ENCODE data around the gene G3BP1. TPM values are rescaled to one million over a fixed set of nuclear protein-coding genes. Genes with fewer than 3 reads are reported as not detected.

Gene G3BP1
- total RNA-seq, 2 experiments from 2014 or later = 178 to 261 TPM

DNA sequence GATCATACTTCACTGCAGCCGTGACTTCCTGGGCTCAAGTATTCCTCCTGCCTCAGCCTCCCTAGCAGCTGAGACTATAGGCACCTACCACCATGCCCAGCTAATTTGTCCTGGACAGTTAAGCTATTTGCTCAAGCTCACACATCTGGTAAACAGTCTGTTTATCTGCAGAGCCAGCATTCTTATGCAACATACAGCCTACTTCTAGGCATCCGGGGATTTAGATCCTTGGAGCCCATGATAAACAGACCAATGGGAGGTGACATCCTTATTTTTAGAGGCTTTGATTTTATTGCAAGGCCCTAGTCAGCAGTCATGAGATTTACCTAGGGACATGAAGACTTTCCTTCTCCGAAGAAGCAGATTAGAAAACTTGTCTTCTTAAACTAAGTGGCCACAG, 34.3 kb upstream of the G3BP1 start:
- H3K4me3 ChIP-seq (ENCODE audit: low read depth, low read length, poor library complexity, severe bottlenecking) = no peak overlapping the region
- H4K20me1 ChIP-seq (ENCODE audit: insufficient read depth, low read length) = no peaks in the 10 kb centered on the region
- no peak for DNase-seq (ENCODE audit: low spot score)
- H3K9me3 ChIP-seq (ENCODE audit: low read length) = no peaks in the 10 kb centered on the region
- no peaks in the 10 kb centered on the region for H3K79me2 ChIP-seq (ENCODE audit: insufficient read depth, low read depth, low read length)
- intact Hi-C loops (cut with micrococcal nuclease; ENCODE audit: unreplicated experiment) = no loop called here
- CTCF ChIA-PET (ENCODE audit: unreplicated experiment) = interaction anchor here (1.3 kb wide), 1 partner anchor 79 kb away, joined by 3 read pairs; no protein-coding TSS in a partner anchor
- H3K4me1 ChIP-seq (ENCODE audit: insufficient read depth, low read length, poor library complexity, severe bottlenecking) = no peaks in the 10 kb centered on the region
- TF ChIP-seq, protein P1, sequence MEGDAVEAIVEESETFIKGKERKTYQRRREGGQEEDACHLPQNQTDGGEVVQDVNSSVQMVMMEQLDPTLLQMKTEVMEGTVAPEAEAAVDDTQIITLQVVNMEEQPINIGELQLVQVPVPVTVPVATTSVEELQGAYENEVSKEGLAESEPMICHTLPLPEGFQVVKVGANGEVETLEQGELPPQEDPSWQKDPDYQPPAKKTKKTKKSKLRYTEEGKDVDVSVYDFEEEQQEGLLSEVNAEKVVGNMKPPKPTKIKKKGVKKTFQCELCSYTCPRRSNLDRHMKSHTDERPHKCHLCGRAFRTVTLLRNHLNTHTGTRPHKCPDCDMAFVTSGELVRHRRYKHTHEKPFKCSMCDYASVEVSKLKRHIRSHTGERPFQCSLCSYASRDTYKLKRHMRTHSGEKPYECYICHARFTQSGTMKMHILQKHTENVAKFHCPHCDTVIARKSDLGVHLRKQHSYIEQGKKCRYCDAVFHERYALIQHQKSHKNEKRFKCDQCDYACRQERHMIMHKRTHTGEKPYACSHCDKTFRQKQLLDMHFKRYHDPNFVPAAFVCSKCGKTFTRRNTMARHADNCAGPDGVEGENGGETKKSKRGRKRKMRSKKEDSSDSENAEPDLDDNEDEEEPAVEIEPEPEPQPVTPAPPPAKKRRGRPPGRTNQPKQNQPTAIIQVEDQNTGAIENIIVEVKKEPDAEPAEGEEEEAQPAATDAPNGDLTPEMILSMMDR (conservative IDR thresholded peaks at IDR 0.05; ENCODE audit: low read length) = no peak
- TF ChIP-seq EZH2phosphoT487 (IDR thresholded peaks at IDR 0.05; ENCODE audit: borderline replicate concordance, low read depth, low read length) = no peak
- no peak overlapping the region for H3K4me2 ChIP-seq (ENCODE audit: low read length)
- POLR2A ChIA-PET = interaction anchor here (0.6 kb wide), 1 partner anchor 906 kb away, joined by 3 read pairs; no protein-coding TSS in a partner anchor
- no TSS peak for BruUV-seq (replicated peaks)
- no peak overlapping the region for H2AFZ ChIP-seq (ENCODE audit: low read length)
- H3K27ac ChIP-seq (ENCODE audit: low read depth, low read length, poor library complexity, severe bottlenecking) = no peak overlapping the region
- H3K9me2 ChIP-seq (ENCODE audit: insufficient read depth, low read length) = no peaks in the 10 kb centered on the region
- H3K36me3 ChIP-seq (ENCODE audit: insufficient read depth, low read length) = peaks cover 4% of the 10 kb centered on the region; the same call in 1 of the 2 replicates

DNA sequence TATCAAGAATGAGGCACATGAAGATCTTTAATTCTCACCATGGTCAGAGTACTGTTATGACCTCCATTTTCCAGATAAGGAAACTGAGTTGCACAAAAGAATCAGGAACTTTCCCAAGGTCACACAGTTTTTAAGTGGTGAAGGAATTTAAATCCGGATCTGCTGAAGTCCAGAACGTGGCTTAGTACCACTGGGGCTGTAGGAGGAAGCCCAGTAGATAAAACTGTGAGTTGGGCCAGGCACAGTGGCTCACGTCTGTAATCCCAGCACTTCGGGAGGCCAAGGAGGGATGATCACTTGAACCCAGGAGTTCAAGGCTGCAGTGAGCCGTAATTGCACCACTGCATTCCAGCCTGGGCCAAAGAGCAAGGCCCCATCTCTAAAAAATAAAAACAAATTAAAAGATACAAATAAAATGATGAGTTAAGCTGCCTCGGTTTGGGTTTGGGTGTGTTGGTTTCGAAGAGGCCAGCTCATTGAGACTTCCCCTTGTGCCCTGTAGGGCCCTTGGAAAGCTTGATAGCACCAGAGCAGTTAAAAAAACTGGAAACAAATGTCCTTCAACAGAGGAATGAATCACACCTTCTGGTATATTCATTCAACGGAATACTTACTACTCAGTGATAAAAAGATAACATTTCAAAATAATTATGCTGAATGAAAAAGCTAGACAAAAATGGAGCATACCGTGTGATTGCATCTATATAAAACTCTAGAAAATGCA, 33.5 kb upstream of the G3BP1 start:
- no peak overlapping the region for H2AFZ ChIP-seq (ENCODE audit: low read length)
- no peak for TF ChIP-seq EZH2phosphoT487 (IDR thresholded peaks at IDR 0.05; ENCODE audit: borderline replicate concordance, low read depth, low read length)
- TF ChIP-seq, protein P1 (conservative IDR thresholded peaks at IDR 0.05; ENCODE audit: low read length) = no peak
- intact Hi-C loops (cut with micrococcal nuclease; ENCODE audit: unreplicated experiment) = no loop called here
- ChIA-PET CTCF (ENCODE audit: unreplicated experiment) (interaction anchor here (1.3 kb wide), 1 partner anchor 80 kb away, joined by 3 read pairs; no protein-coding TSS in a partner anchor), POLR2A (interaction anchor here (0.6 to 0.8 kb wide), 4 partner anchors 10 to 907 kb away, joined by 3 to 4 read pairs (median 3); no protein-coding TSS in a partner anchor)
- H3K36me3 ChIP-seq (ENCODE audit: insufficient read depth, low read length) = peaks cover 12% of the 10 kb centered on the region; the same call in 1 of the 2 replicates
- H3K9me2 ChIP-seq (ENCODE audit: insufficient read depth, low read length) = no peaks in the 10 kb centered on the region
- H4K20me1 ChIP-seq (ENCODE audit: insufficient read depth, low read length) = no peaks in the 10 kb centered on the region
- no peak for DNase-seq (ENCODE audit: low spot score)
- no peak overlapping the region for H3K4me3 ChIP-seq (ENCODE audit: low read depth, low read length, poor library complexity, severe bottlenecking)
- no TSS peak for BruUV-seq (replicated peaks)
- no peaks in the 10 kb centered on the region for H3K9me3 ChIP-seq (ENCODE audit: low read length)
- no peak overlapping the region for H3K4me2 ChIP-seq (ENCODE audit: low read length)
- H3K27ac ChIP-seq (ENCODE audit: low read depth, low read length, poor library complexity, severe bottlenecking) = no peak overlapping the region
- no peaks in the 10 kb centered on the region for H3K79me2 ChIP-seq (ENCODE audit: insufficient read depth, low read depth, low read length)
- no peaks in the 10 kb centered on the region for H3K4me1 ChIP-seq (ENCODE audit: insufficient read depth, low read length, poor library complexity, severe bottlenecking)

DNA sequence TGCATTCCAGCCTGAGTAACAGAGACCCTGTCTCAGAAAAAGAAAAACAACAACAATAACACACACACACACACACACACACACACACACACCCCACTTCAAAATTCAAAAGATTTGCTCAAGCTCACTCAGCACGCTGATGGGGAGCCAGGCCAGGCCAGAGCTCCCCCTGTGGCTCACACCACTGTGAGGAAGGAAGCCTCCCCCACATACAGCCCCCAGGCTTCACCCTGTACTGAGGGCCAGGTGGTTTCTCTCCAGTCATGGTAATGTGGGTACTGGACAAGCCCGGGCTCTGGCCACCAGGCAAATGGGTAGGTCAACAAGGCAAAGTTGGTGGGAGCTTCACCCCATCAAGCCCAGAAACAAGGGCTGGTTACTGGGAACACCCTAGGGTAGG, 32.4 kb upstream of the G3BP1 start:
- H3K9me2 ChIP-seq (ENCODE audit: insufficient read depth, low read length) = no peaks in the 10 kb centered on the region
- no peak overlapping the region for H2AFZ ChIP-seq (ENCODE audit: low read length)
- H3K36me3 ChIP-seq (ENCODE audit: insufficient read depth, low read length) = peaks cover 21% of the 10 kb centered on the region; the same call in 1 of the 2 replicates
- DNase-seq (ENCODE audit: low spot score) = no peak
- BruUV-seq (replicated peaks) = no TSS peak
- H3K9me3 ChIP-seq (ENCODE audit: low read length) = no peaks in the 10 kb centered on the region
- no peak overlapping the region for H3K4me3 ChIP-seq (ENCODE audit: low read depth, low read length, poor library complexity, severe bottlenecking)
- ChIA-PET CTCF (ENCODE audit: unreplicated experiment) (interaction anchor here (2.7 kb wide), 1 partner anchor 88 kb away, joined by 8 read pairs; no protein-coding TSS in a partner anchor), POLR2A (interaction anchor here (0.7 kb wide), 1 partner anchor 71 kb away, joined by 3 read pairs; no protein-coding TSS in a partner anchor)
- no peaks in the 10 kb centered on the region for H3K4me1 ChIP-seq (ENCODE audit: insufficient read depth, low read length, poor library complexity, severe bottlenecking)
- intact Hi-C loops (cut with micrococcal nuclease; ENCODE audit: unreplicated experiment) = no loop called here
- H3K4me2 ChIP-seq (ENCODE audit: low read length) = no peak overlapping the region
- H3K27ac ChIP-seq (ENCODE audit: low read depth, low read length, poor library complexity, severe bottlenecking) = no peak overlapping the region
- TF ChIP-seq, protein P1 (conservative IDR thresholded peaks at IDR 0.05; ENCODE audit: low read length) = no peak
- TF ChIP-seq EZH2phosphoT487 (IDR thresholded peaks at IDR 0.05; ENCODE audit: borderline replicate concordance, low read depth, low read length) = no peak
- no peaks in the 10 kb centered on the region for H4K20me1 ChIP-seq (ENCODE audit: insufficient read depth, low read length)
- no peaks in the 10 kb centered on the region for H3K79me2 ChIP-seq (ENCODE audit: insufficient read depth, low read depth, low read length)

All from OCI-LY7 (cell line).